HG03457 (cell line): ENCODE data around the gene TLCD1.

Experiments
- ATAC-seq: cut with Tn5 transposase; IDR thresholded peaks from one replicate; pipeline ENCODE4 v1.9.1; 2021; ENCODE audit warnings: moderate number of reproducible peaks; ENCODE audit not compliant: unreplicated experiment

Gene TLCD1

GRCh38 chr17:28714281-28714680, 11.8 kb downstream of the TLCD1 start:
- ATAC-seq, result no peak

GRCh38 chr17:28712705-28713415, 13.2 kb downstream of the TLCD1 start:
- no peak for ATAC-seq

- no peak for ATAC-seq
Observed at GRCh38 chr17:28712032-28712704, 13.9 kb downstream of the TLCD1 start.

- ATAC-seq, result no peak
Observed at GRCh38 chr17:28711723-28712031, 14.4 kb downstream of the TLCD1 start, which contains the start of gene PROCA1. TSS of gene PROCA1 (minus strand) at chr17:28711888. CDS start at chr17:28711660, 228 bp downstream.

GRCh38 chr17:28710861-28711722, 14.9 kb downstream of the TLCD1 start:
- ATAC-seq, result no peak

- ATAC-seq, result no peak
Observed at GRCh38 chr17:28707339-28707720, 18.7 kb downstream of the TLCD1 start.

GRCh38 chr17:28706471-28707338, 19.3 kb downstream of the TLCD1 start:
- ATAC-seq, result no peak

GRCh38 chr17:28705728-28706334, 20.2 kb downstream of the TLCD1 start:
- ATAC-seq, result no peak

- no peak for ATAC-seq
Observed at GRCh38 chr17:28705074-28705659, 20.9 kb downstream of the TLCD1 start.

GRCh38 chr17:28704219-28704858, 21.7 kb downstream of the TLCD1 start:
- ATAC-seq, result no peak

GRCh38 chr17:28703552-28704218, 22.3 kb downstream of the TLCD1 start:
- no peak for ATAC-seq

GRCh38 chr17:28702752-28703150, 23.3 kb downstream of the TLCD1 start:
- ATAC-seq, result no peak

GRCh38 chr17:28702026-28702751, 23.8 kb downstream of the TLCD1 start:
- no peak for ATAC-seq

- no peak for ATAC-seq
Observed at GRCh38 chr17:28700830-28701492, 25.1 kb downstream of the TLCD1 start.

- ATAC-seq, result no peak
Observed at GRCh38 chr17:28700278-28700677, 25.8 kb downstream of the TLCD1 start.

- no peak for ATAC-seq
Observed at GRCh38 chr17:28698253-28698941, 27.6 kb downstream of the TLCD1 start.

- ATAC-seq, result no peak
Observed at GRCh38 chr17:28693869-28694268, 32.2 kb downstream of the TLCD1 start.
